ENCODE measurements around the gene CA5A. TPM values are rescaled to one million over a fixed set of nuclear protein-coding genes. Genes with fewer than 3 reads are reported as not detected.

The CA5A gene
- total RNA-seq, 1 donor from 2014 or later, result not detected

DNA sequence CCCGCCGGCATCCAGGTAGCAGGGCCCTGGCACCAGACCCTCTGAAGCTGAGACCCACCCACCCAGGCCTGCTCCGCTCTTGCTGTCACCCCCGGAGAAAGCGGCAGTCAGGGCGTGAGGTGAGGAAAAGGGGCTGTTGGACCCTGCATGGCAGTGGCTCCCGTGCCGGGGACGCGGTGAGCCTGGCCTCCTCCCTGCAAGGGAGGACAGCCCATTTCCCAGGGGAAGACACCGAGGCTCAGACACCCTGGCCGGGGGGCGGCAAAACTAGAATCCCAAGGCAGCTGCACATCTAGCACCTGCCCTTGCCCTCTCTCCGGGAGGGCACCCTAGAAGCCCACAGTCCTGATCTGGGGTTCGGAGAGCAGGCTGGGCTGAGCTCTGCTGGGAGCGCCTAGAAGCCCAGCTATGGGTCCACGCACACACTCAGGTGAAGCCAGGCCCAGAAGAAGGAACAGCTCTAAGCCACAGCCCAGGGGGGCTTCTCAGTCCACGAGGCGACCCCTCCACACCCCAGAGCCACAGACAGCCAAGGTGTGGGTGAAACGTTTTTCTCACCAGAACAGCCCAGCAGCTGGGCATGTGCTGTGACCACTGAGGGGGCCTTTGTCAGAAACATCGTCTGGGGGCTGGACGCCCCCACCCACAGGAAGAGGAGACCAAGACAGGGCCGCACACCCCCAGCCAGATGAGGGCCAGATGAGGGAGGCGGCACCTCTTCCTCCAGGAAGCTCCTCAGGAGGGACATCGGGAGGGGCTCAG is 89.4 kb downstream of the CA5A start:
- intact Hi-C loops (cut with micrococcal nuclease), result no loop called here
- no peak overlapping the region for H3K27ac Mint-ChIP-seq
- no peaks in the 10 kb centered on the region for H3K9me3 Mint-ChIP-seq
- TF ChIP-seq, protein P1, sequence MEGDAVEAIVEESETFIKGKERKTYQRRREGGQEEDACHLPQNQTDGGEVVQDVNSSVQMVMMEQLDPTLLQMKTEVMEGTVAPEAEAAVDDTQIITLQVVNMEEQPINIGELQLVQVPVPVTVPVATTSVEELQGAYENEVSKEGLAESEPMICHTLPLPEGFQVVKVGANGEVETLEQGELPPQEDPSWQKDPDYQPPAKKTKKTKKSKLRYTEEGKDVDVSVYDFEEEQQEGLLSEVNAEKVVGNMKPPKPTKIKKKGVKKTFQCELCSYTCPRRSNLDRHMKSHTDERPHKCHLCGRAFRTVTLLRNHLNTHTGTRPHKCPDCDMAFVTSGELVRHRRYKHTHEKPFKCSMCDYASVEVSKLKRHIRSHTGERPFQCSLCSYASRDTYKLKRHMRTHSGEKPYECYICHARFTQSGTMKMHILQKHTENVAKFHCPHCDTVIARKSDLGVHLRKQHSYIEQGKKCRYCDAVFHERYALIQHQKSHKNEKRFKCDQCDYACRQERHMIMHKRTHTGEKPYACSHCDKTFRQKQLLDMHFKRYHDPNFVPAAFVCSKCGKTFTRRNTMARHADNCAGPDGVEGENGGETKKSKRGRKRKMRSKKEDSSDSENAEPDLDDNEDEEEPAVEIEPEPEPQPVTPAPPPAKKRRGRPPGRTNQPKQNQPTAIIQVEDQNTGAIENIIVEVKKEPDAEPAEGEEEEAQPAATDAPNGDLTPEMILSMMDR (IDR thresholded peaks at IDR 0.05), result no peak
- no peak for DNase-seq
- H3K4me3 Mint-ChIP-seq, result no peak overlapping the region
- ATAC-seq (ENCODE audit: low read depth), result no peak
- no peaks in the 10 kb centered on the region for H3K27me3 Mint-ChIP-seq
- POLR2A ChIA-PET, result interaction anchor here (1.0 to 1.2 kb wide), 2 partner anchors 23 to 37 kb away, joined by 3 to 5 read pairs; partner anchors contain the start of gene SLC7A5
- peaks cover 58% of the 10 kb centered on the region for H3K36me3 Mint-ChIP-seq (ENCODE audit: low read depth)
- CTCF ChIA-PET, result interaction anchor here (1.4 to 1.8 kb wide), 3 partner anchors 22 to 65 kb away, joined by 4 to 6 read pairs (median 5); partner anchors contain the start of gene SLC7A5
- peaks cover 18% of the 10 kb centered on the region for H3K4me1 Mint-ChIP-seq

DNA sequence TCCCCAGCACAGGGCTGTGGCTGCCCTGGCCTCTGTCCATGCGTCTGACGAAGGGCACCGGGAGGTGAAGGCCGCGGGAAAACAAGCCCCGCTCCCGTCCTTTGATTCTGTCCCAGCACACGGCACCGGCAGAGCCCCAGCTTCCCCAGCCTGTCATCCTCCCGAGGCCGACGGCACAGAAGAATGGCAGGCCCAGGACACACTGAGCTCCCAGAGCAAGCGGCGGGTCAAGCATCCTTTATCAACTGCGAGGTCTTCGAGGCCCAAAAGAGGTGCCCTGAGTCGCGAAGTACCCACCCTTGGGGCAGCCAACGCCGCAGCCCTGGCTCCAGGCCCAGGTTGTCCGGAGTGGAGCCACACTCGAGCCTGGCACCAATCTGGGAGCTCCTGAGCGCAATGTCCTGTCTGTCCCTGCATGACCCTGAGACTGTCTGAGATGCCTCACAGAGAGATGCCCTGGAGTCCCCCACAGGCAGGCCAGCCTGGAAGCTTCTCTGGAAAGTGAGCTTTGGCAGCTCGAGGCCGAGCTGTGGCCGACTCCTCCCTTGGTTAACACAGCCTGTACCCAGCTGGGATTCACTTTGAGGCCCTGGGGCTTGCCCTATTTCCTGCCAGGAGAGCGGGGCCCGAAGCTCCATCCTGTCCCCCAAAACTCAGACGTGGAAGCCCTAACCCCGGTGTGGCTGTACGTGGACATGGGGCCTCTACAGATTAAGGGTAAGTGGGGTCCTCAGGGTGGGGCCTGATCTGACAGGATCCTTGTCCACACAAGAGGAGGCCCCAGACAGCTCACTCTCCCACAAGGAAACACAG is 90.3 kb downstream of the CA5A start:
- DNase-seq (no peak), ATAC-seq (ENCODE audit: low read depth) (no peak)
- no peaks in the 10 kb centered on the region for H3K27me3 Mint-ChIP-seq
- ChIA-PET POLR2A (interaction anchor here (1.1 to 1.2 kb wide), 2 partner anchors 23 to 36 kb away, joined by 3 read pairs; partner anchors contain the start of gene SLC7A5), CTCF (interaction anchor here (1.4 to 1.8 kb wide), 3 partner anchors 23 to 65 kb away, joined by 4 to 6 read pairs (median 5); partner anchors contain the start of gene SLC7A5)
- no peak overlapping the region for H3K4me3 Mint-ChIP-seq
- TF ChIP-seq, protein P1 (IDR thresholded peaks at IDR 0.05), result no peak
- H3K27ac Mint-ChIP-seq, result no peak overlapping the region
- H3K4me1 Mint-ChIP-seq, result peaks cover 17% of the 10 kb centered on the region
- intact Hi-C loops (cut with micrococcal nuclease), result no loop called here
- no peaks in the 10 kb centered on the region for H3K9me3 Mint-ChIP-seq
- peaks cover 61% of the 10 kb centered on the region for H3K36me3 Mint-ChIP-seq (ENCODE audit: low read depth)

DNA sequence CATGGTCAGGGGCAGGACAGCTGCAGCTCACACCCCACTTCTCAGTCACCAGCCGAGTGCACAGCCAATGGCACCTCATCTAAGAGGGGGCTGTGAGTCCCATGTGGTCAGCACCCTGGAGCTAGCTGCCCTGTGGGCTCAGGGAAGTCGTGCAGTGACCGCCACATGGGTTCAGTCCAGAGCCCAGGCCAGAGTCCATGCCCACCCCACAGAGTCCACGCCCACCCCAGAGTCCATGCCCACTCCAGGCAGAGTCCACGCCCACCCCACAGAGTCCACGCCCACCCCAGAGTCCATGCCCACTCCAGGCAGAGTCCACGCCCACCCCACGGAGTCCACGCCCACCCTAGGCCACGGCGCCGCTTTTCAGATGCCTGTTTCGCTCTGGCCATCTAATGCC is 91.1 kb downstream of the CA5A start:
- Mint-ChIP-seq H3K4me1 (peaks cover 14% of the 10 kb centered on the region), H3K4me3 (no peak overlapping the region), H3K9me3 (no peaks in the 10 kb centered on the region), H3K36me3 (ENCODE audit: low read depth) (peaks cover 56% of the 10 kb centered on the region), H3K27ac (no peak overlapping the region), H3K27me3 (no peaks in the 10 kb centered on the region)
- POLR2A ChIA-PET, result interaction anchor here (1.1 kb wide), 1 partner anchor 35 kb away, joined by 3 read pairs; no protein-coding TSS in a partner anchor
- TF ChIP-seq, protein P1 (IDR thresholded peaks at IDR 0.05), result no peak
- intact Hi-C loops (cut with micrococcal nuclease), result no loop called here
- no peak for ATAC-seq (ENCODE audit: low read depth)
- CTCF ChIA-PET, result no interaction called here
- DNase-seq, result no peak

DNA sequence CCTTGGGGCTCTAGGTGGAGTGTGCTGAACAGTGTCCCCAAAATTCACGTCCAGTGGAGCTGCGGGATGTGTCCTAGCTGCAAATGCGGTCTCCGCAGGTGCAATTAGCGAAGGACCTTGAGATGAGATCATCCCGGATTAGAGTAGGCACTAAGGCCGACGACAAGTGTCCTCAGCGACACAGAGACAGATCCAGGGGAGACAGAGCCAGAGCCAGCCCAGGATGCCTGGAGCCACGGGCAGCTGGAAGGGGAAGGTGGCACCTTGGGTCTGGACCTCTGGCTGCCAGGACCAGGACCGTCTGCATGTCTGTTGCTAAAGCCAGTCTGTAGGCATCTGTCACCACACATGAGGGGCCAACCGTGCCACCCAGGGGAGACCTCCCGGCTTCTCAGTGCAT is 91.5 kb downstream of the CA5A start:
- no peak for ATAC-seq (ENCODE audit: low read depth)
- Mint-ChIP-seq H3K9me3 (no peaks in the 10 kb centered on the region), H3K4me1 (peaks cover 11% of the 10 kb centered on the region), H3K27ac (no peak overlapping the region), H3K27me3 (no peaks in the 10 kb centered on the region), H3K36me3 (ENCODE audit: low read depth) (peaks cover 57% of the 10 kb centered on the region), H3K4me3 (no peak overlapping the region)
- no peak for DNase-seq
- CTCF ChIA-PET, result no interaction called here
- POLR2A ChIA-PET, result interaction anchor here (1.1 kb wide), 1 partner anchor 34 kb away, joined by 3 read pairs; no protein-coding TSS in a partner anchor
- intact Hi-C loops (cut with micrococcal nuclease), result no loop called here
- TF ChIP-seq, protein P1 (IDR thresholded peaks at IDR 0.05), result no peak

All from activated B cell treated with CpG ODN at 0.5 μM for 24 hours (primary cell).